Progenitor cell of endocrine pancreas (in vitro differentiated cells): Measurements from ENCODE around the gene RADIL. TPM values are rescaled to one million over a fixed set of nuclear protein-coding genes. Genes with fewer than 3 reads are reported as not detected.
"Not testable (repeated sequence)": the region's sequence is repeated elsewhere in the genome, so short reads cannot be mapped to it uniquely, and the experiment has no call there.

Experiments
- DNase-seq: peaks from one replicate; pipeline ENCODE4 v3.0.0; 2021; ENCODE audit warnings: low spot score; ENCODE audit not compliant: unreplicated experiment
- H3K27ac Mint-ChIP-seq: 2 replicates; pipeline ENCODE4 v1.8.0; 2021; ENCODE audit warnings: mild to moderate bottlenecking, moderate library complexity, mixed read lengths
- H3K27me3 Mint-ChIP-seq: 2 replicates; pipeline ENCODE4 v1.8.0; 2021; ENCODE audit warnings: mixed read lengths
- H3K36me3 Mint-ChIP-seq: 2 replicates; pipeline ENCODE4 v1.8.0; 2022; ENCODE audit warnings: mixed read lengths; ENCODE audit not compliant: insufficient read depth
- H3K4me1 Mint-ChIP-seq: 2 replicates; pipeline ENCODE4 v1.8.0; 2021; ENCODE audit warnings: low read depth, mixed read lengths
- H3K4me3 Mint-ChIP-seq: 2 replicates; pipeline ENCODE4 v1.8.0; 2021; ENCODE audit warnings: low read depth, mild to moderate bottlenecking, moderate library complexity, mixed read lengths
- H3K9me3 Mint-ChIP-seq: 2 replicates; pipeline ENCODE4 v1.8.0; 2021; ENCODE audit warnings: low read depth, mixed read lengths
- total RNA-seq: library from RNA; stranded (reverse); gene quantifications from 2 replicates; pipeline ENCODE4 v1.2.1, GENCODE V29; 2021
- TF ChIP-seq, protein P1 (sequence below): fragments of 200-600 bp; sonication (generic); IDR thresholded peaks from one replicate; pipeline ENCODE4 v1.5.0; 2021; ENCODE audit warnings: antibody characterized with exemption, mild to moderate bottlenecking; ENCODE audit not compliant: unreplicated experiment

RADIL gene
- total RNA-seq, 1 donor from 2014 or later = 2.0 TPM

DNA sequence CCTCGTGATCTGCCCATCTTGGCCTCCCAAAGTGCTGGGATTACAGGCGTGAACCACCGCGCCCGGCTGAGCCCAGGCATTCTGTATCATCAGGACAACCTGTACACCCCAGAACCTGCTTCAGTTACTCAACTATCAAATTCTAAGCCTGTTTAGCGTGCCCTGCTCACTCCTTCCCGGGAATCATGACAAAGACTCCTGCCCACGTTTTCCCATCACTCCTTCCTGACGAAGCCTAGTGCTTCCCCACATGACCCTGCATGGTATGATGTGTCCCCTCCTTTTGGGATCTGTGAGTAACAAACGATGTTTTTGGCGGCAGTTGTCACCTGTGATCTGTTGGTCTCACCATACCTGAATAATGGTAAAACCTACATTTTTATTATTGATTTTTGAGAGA lies 12.2 kb upstream of the RADIL start:
- Mint-ChIP-seq H3K27ac (no peak overlapping the region), H3K9me3 (peaks cover 6% of the 10 kb centered on the region), H3K36me3 (no peaks in the 10 kb centered on the region), H3K4me3 (no peak overlapping the region), H3K4me1 (peaks cover 2% of the 10 kb centered on the region), H3K27me3 (no peaks in the 10 kb centered on the region)
- DNase-seq = no peak
- TF ChIP-seq, protein P1, sequence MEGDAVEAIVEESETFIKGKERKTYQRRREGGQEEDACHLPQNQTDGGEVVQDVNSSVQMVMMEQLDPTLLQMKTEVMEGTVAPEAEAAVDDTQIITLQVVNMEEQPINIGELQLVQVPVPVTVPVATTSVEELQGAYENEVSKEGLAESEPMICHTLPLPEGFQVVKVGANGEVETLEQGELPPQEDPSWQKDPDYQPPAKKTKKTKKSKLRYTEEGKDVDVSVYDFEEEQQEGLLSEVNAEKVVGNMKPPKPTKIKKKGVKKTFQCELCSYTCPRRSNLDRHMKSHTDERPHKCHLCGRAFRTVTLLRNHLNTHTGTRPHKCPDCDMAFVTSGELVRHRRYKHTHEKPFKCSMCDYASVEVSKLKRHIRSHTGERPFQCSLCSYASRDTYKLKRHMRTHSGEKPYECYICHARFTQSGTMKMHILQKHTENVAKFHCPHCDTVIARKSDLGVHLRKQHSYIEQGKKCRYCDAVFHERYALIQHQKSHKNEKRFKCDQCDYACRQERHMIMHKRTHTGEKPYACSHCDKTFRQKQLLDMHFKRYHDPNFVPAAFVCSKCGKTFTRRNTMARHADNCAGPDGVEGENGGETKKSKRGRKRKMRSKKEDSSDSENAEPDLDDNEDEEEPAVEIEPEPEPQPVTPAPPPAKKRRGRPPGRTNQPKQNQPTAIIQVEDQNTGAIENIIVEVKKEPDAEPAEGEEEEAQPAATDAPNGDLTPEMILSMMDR = no peak

DNA sequence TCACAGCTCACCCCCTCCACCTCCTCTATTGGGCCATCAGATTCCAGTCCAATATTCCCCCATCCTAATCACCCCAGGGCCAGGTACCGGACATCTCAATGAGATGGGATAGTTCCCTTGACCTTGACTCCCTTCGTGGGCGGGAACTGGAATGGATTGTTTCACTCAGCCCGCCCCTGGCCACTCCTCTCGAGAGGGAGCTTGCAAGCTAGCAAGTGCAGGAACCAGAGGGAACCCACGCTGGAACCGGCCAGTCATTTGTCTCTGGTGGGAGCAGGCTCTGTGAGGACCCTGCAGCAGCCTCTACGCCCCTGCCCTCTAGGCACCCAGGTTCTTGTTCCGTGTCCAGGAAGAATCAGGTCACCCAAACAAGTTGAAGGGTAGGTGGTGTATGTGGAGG lies 11.0 kb upstream of the RADIL start:
- H3K4me1 Mint-ChIP-seq = no peaks in the 10 kb centered on the region
- peaks cover 6% of the 10 kb centered on the region for H3K9me3 Mint-ChIP-seq
- TF ChIP-seq, protein P1 = no peak
- DNase-seq = no peak
- no peak overlapping the region for H3K4me3 Mint-ChIP-seq
- H3K27ac Mint-ChIP-seq = no peak overlapping the region
- no peaks in the 10 kb centered on the region for H3K36me3 Mint-ChIP-seq
- peaks cover 3% of the 10 kb centered on the region for H3K27me3 Mint-ChIP-seq

DNA sequence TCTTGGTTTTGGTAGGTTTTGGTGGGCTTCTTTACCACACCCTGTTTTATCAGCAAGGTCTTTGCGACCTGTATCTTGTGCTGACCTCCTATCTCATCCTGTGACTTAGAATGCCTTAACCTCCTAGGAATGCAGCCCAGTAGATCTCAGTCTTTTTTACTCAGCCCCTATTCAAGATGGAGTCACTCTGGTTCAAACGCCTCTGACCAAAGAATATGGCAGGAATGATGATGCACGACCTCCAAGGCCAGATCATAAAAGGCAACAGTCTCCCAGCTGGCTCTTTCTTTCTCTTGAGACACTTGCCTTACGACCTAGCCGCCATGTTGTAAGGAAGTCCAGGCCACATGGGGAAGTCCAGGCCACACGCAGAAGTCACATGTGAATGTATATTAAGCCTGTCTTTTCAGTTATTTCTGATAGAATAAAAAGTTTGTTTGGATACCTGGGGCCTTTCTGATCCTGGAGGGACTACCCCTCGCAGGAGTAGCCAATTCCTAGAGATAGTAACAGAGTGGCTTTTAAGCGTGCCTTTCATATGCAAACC lies 10.5 kb upstream of the RADIL start:
- Mint-ChIP-seq H3K27me3 (peaks cover 3% of the 10 kb centered on the region), H3K9me3 (peaks cover 6% of the 10 kb centered on the region), H3K4me1 (no peaks in the 10 kb centered on the region), H3K36me3 (no peaks in the 10 kb centered on the region), H3K27ac (no peak overlapping the region), H3K4me3 (no peak overlapping the region)
- no peak for DNase-seq
- TF ChIP-seq, protein P1 = no peak

GRCh38 chr7:4893188-4893587 lies 9.7 kb upstream of the RADIL start:
- not testable (repeated sequence) for H3K27ac Mint-ChIP-seq, H3K36me3 Mint-ChIP-seq, H3K9me3 Mint-ChIP-seq, DNase-seq, H3K27me3 Mint-ChIP-seq, H3K4me3 Mint-ChIP-seq, H3K4me1 Mint-ChIP-seq

DNA sequence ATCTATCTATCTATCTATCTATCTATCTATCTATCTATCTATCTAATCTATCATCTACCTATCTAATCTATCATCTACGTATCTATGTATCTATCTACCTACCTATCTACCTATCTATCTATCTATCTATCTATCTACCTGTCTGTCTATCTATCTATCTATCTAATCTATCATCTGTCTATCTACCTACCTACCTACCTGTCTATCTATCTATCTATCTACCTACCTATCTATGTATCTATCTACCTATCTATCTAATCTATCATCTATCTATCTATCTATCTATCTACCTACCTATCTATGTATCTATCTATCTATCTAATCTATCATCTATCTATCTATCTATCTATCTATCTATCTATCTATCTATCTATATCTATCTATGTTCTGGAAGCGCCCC lies 8.0 kb upstream of the RADIL start:
- H3K27me3 Mint-ChIP-seq, H3K4me3 Mint-ChIP-seq, H3K4me1 Mint-ChIP-seq, H3K9me3 Mint-ChIP-seq, H3K36me3 Mint-ChIP-seq, DNase-seq, H3K27ac Mint-ChIP-seq: not testable (repeated sequence)

GRCh38 chr7:4889682-4890081 lies 6.2 kb upstream of the RADIL start:
- H3K27me3 Mint-ChIP-seq = peaks cover 3% of the 10 kb centered on the region
- DNase-seq = no peak
- no peaks in the 10 kb centered on the region for H3K4me1 Mint-ChIP-seq
- no peaks in the 10 kb centered on the region for H3K36me3 Mint-ChIP-seq
- TF ChIP-seq, protein P1 = no peak
- no peak overlapping the region for H3K27ac Mint-ChIP-seq
- peaks cover 6% of the 10 kb centered on the region for H3K9me3 Mint-ChIP-seq
- no peak overlapping the region for H3K4me3 Mint-ChIP-seq
